Omental fat pad (tissue), 4 donors: ENCODE data around the gene IPO9. TPM values are rescaled to one million over a fixed set of nuclear protein-coding genes. Genes with fewer than 3 reads are reported as not detected.

ENCODE experiments used
- ATAC-seq: fragments of 150-250 bp; one replicate; pipeline ENCODE4 v1.9.1; 2016; ENCODE audit warnings: mild to moderate bottlenecking, moderate library complexity; ENCODE audit not compliant: low FRiP score
- DNase-seq: peaks from one replicate; pipeline ENCODE4 v3.0.0-alpha.2; 2019; ENCODE audit warnings: low spot score
- total RNA-seq, 4 donors: library from RNA; depleted of rRNA; stranded (reverse); fragments of >200 nt; gene quantifications; one replicate each; pipeline ENCODE4 v1.1.0, GENCODE V29; 2016
- TF ChIP-seq, protein P1 (sequence below), 3 donors: fragments of 450-650 bp; IDR thresholded peaks; one replicate each; pipeline ENCODE4 v1.5.1; 2016 to 2017; ENCODE audit warnings: antibody characterized with exemption in 3 of 3, mild to moderate bottlenecking in 3 of 3, moderate library complexity in 2 of 3

The IPO9 gene
- total RNA-seq, 4 donors from 2014 or later, result 13.4 to 19.7 (median 17.4) TPM

DNA sequence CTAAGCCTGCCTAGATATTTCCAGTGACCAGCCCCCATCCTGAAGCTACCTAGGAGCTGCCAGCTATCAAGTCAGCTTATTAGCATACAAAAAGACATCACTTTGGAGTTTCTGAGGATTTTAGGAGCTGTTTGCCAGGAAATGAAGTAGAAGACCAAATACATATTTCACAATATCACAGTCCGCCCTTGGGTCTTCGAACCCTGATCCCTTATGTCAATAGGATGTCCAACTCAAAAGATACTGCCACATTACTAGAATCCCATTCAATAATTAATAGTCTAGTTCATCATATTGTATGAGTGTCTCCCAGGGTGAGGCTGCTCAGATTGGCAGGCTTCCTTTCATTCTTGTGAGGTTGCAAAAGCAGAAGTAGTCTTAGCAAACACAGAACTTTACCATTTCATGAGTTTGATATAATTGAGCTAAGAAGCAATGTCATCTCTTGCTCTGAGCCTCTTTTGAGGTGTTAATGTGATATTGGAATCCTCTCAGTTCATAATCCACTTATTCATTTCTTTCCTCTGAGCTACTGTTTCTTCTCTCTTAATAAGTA is 13.6 kb downstream of the IPO9 start:
- TF ChIP-seq, protein P1, sequence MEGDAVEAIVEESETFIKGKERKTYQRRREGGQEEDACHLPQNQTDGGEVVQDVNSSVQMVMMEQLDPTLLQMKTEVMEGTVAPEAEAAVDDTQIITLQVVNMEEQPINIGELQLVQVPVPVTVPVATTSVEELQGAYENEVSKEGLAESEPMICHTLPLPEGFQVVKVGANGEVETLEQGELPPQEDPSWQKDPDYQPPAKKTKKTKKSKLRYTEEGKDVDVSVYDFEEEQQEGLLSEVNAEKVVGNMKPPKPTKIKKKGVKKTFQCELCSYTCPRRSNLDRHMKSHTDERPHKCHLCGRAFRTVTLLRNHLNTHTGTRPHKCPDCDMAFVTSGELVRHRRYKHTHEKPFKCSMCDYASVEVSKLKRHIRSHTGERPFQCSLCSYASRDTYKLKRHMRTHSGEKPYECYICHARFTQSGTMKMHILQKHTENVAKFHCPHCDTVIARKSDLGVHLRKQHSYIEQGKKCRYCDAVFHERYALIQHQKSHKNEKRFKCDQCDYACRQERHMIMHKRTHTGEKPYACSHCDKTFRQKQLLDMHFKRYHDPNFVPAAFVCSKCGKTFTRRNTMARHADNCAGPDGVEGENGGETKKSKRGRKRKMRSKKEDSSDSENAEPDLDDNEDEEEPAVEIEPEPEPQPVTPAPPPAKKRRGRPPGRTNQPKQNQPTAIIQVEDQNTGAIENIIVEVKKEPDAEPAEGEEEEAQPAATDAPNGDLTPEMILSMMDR (IDR thresholded peaks at IDR 0.05), result no peak
- ATAC-seq, result no peak

DNA sequence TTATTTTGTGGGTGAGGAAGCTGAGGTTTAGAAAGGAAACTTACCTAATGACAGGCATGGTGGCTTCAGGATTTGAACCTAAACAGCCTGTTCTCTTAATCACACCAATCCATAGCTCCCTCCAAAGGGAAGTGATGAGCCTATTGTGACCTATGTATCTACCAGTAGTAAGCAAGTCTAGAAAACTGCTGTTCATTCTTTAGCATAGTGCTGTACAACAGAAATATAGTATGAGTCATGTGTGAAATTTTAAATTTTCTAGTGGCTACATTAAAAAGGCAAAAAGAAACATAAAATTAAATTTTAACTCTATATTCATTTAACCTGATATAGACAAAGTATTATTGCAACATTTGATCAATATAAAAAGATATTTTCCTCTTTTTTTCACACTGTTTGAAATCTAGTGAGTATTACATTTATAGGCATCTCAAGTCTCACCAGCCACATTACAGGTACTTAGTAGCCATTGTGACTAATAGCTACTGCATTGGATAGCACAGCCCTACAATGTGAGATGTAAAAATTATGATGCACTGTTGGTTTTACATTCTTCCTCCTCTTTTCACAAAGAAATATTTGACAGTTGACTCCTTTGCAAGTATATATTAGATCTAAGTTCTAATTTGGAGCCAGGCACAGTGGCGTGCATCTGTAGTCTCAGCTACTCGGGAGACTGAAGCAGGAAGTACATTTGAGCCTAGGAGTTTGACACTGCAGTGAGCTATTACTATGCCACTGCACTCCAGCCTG is 16.6 kb downstream of the IPO9 start:
- ATAC-seq (no peak), DNase-seq (no peak)
- TF ChIP-seq, protein P1 (IDR thresholded peaks at IDR 0.05), result no peak

More for the DNA sequence above, 13.6 kb downstream of the IPO9 start:
- DNase-seq, result no peak

DNA sequence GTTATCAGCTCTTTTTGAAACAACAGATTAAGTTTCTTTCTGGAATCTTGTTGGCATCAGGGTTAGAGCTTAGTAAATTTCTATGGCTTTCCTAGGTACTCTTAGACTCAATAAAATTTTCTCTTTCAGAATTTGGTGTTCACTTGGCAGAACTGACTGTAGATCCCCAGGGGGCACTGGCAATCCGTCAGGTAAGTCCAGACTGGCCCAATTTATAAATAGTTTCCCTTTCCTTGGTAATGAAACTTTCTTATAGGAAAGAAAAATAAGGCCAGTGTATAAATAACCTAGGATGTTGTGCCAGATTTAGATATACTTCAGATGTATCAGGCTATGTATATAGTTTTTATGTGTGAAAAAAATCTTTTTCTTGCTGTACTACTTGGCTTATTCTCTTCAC is 18.2 kb downstream of the IPO9 start:
- ATAC-seq (no peak), DNase-seq (no peak)
- TF ChIP-seq, protein P1 (IDR thresholded peaks at IDR 0.05), result no peak

DNA sequence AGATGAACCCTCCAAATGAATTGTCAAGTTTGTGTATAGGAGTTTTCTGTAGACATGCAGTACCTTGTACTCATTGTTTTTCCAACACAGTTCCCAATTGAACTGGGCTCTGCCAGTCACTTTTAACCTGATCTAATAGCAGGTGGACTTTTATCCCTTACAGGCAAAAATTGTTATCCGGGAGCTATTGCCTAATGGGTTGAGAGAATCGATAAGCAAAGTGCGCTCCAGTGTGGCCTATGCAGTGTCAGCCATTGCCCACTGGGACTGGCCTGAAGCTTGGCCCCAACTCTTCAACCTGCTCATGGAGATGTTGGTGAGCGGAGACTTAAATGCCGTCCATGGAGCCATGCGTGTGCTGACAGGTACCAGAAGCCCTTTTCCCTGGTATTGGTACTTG is 19.3 kb downstream of the IPO9 start:
- DNase-seq (no peak), ATAC-seq (no peak)
- TF ChIP-seq, protein P1 (IDR thresholded peaks at IDR 0.05), result no peak

DNA sequence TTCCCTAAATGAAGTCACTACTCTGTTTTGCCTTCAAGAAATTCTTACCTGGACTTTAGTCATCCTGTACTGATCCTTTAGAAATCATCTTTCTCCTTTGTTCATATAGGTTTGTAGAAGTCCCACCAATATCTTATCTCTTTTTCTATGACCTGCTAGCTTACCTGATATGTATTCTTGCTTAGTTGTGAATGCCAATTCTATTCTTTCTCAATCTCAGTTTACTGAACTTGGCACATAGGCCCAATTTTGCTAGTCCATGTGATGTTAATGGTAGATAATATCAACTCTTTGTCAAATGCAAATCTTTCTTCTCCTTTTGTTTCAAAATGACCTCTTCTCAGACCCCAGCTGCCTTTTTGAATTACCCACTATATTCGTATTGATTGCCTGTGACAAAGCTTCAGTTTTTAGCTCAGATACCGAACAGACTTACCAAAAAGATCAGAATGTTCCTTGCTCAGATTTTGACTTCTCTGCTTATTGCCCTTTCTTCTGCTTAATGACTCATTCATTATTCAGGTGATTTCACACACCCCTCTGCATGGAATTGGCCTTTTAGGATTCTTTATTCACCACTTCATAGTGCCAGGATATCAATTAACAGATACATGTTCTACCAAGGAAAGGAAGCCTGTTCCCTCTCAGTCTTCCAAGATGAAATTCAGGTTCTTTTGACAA is 20.6 kb downstream of the IPO9 start:
- no peak for DNase-seq
- peak; percentile 32 for ATAC-seq
- TF ChIP-seq, protein P1 (IDR thresholded peaks at IDR 0.05), result no peak

DNA sequence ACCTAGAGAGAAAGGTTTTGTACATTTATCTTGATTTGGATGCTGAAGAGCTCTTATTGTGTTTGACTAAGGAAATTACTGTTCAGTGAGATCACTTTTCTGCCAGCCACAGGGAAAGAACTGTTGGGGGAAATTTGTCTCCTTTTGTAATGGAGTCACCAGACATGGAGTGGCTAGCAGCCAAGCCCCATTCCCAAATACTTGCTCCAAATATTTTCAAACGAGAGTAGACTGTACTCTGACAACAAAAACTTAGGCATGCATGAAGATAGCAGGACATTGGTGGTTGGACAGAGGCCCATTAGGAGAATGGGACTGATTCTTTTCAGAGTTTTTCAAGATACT is 21.1 kb downstream of the IPO9 start:
- ATAC-seq (peak; percentile 21), DNase-seq (no peak)
- TF ChIP-seq, protein P1 (IDR thresholded peaks at IDR 0.05), result no peak
